Activated CD4-positive, alpha-beta T cell treated with anti-CD3 and anti-CD28 coated beads, Interleukin-2, Interleukin-4, amounts not matched to agents 100 ng/mL and 50 ng/mL, durations not matched to agents 16 hours and 8 hours (primary cell): ENCODE measurements around the gene MCOLN1.

Source experiments
- DNase-seq: peaks from one replicate; pipeline ENCODE4 v3.0.0-alpha.2; 2020; ENCODE audit warnings: low spot score

MCOLN1 gene

DNA sequence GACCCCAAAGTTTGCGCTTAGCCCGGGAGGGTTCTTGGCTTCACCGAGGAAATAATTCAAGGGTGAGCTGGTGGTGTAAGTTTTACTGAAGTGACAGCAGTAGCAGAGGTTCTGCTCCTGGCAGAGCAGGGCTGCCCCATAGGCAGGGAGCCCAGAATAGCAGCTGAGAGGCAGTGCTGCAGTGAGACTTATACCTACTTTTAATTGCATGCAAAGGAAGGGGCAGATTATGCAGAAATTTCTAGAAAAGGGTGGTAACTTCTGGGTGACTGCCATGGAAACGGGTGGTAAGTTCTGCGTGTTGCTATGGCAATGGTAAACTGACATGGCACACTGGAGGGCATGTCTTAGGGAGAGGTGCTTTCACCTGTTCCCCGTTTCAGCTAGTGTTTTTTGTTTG lies 55.7 kb downstream of the MCOLN1 start:
- DNase-seq, result no peak

DNA sequence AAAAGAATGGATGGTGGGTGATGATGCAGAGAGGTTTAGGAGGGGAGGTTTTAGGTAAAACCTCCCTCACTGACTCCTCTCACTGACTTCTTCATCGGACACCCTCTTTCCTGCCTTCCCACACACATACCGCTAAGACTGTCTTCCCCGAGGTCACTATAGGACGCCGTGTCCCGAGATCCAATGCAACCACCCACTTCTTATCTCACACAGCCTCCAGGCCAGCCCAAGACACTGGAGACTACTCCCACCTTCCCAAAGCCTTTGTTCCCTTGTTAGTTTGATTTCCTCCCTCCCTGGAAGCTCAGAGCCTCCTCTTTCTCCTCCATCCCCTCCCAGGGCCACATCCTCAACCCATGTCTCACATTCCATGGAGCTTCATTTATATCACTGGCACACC lies 56.8 kb downstream of the MCOLN1 start:
- DNase-seq, result no peak

DNA sequence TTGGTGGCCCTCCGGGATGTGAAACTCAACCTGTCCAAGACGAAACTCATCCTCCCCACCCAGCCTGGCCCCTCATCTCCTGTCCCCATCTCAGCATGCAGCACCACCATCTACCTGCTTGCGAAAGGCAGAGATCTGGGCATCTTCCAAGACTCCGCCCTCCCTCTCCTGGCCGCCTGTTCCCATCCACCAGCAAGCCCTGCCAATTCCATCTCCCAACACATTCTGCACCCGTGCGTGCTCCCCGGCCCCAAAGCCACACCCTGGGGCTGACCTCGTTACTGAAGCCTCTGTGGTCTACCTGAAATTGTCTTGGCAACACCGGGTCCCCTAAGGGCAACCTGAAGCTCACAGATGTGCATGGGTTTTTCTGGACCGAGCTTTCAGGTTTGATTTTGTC lies 60.0 kb downstream of the MCOLN1 start:
- DNase-seq, result no peak
